ENCODE measurements around the gene ZNF70.

GRCh38 chr22:23697031-23697970, 53.6 kb downstream of the ZNF70 start:
- no peak for TF ChIP-seq POLR2A (IDR thresholded peaks at IDR 0.05; ENCODE audit: low read length)
- TF ChIP-seq GATA1 (IDR thresholded peaks at IDR 0.05; ENCODE audit: low read depth, low read length), result no peak

Measured in erythroblast (primary cell).